Cardiac fibroblast (primary cell): Measurements from ENCODE around the gene PKP4.

Source experiments
- DNase-seq, 2 donors: peaks; one replicate each; pipeline versions ENCODE4 v3.0.0 to v3.0.0-alpha.2; 2010; ENCODE audit warnings: low read depth in 2 of 2
- H3K4me3 ChIP-seq, 2 donors: replicated peaks in 1 of 2; 1 replicate in 1 of 2; 2 replicates in 1 of 2; pipeline ENCODE4 v1.5.1; 2011; ENCODE audit warnings: low read depth in 2 of 2, low read length in 2 of 2, mild to moderate bottlenecking in 2 of 2, moderate library complexity in 1 of 2
- CTCF ChIP-seq: IDR thresholded peaks from one replicate; pipeline ENCODE4 v1.5.1; 2011; ENCODE audit warnings: low read depth, mild to moderate bottlenecking, low read length, inconsistent platforms

Gene PKP4, protein sequence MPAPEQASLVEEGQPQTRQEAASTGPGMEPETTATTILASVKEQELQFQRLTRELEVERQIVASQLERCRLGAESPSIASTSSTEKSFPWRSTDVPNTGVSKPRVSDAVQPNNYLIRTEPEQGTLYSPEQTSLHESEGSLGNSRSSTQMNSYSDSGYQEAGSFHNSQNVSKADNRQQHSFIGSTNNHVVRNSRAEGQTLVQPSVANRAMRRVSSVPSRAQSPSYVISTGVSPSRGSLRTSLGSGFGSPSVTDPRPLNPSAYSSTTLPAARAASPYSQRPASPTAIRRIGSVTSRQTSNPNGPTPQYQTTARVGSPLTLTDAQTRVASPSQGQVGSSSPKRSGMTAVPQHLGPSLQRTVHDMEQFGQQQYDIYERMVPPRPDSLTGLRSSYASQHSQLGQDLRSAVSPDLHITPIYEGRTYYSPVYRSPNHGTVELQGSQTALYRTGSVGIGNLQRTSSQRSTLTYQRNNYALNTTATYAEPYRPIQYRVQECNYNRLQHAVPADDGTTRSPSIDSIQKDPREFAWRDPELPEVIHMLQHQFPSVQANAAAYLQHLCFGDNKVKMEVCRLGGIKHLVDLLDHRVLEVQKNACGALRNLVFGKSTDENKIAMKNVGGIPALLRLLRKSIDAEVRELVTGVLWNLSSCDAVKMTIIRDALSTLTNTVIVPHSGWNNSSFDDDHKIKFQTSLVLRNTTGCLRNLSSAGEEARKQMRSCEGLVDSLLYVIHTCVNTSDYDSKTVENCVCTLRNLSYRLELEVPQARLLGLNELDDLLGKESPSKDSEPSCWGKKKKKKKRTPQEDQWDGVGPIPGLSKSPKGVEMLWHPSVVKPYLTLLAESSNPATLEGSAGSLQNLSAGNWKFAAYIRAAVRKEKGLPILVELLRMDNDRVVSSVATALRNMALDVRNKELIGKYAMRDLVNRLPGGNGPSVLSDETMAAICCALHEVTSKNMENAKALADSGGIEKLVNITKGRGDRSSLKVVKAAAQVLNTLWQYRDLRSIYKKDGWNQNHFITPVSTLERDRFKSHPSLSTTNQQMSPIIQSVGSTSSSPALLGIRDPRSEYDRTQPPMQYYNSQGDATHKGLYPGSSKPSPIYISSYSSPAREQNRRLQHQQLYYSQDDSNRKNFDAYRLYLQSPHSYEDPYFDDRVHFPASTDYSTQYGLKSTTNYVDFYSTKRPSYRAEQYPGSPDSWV

DNA sequence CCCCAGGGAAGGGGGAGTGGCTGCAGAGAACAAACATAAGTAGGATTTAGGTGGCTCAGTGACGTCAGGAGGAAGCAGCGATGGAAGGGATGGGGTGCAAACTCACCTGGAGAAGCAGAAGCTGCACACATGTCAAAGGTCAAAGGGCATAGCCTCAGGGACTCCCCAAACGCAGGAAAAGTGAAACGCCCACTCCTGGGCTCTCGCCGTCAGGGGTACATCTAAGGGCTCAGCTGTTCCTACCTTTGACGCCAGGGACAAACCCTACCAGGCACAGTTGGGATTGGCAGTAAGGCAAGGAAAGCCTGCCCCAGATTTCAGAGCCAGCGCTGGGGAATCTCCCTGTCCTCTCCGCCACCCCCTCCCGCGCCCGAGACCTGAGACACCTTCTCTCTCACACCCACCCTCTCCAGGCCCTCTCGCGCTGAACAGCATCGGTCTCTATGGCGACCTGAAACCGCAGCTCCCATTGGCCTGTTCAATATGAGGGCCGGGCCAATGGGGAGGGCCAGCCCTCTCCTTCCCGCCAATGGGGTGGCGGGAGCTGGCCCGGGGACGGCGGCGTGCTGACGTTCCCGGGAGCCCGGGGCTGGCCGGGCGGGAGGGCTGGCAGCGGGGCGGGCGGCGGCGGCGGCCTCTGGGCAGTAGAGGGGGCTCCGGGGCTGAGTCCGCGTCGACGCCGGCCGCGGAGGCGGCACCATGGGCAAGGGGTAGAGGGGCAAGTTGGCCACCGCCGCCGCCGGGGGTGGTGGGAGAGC, at the start of gene PKP4, which contains the start of gene CCDC148:
PKP4 (plus strand) TSS at position 644 of the 758 bp plus-strand sequence. CDS start 76,233 bp downstream, outside the sequence.
CCDC148 (minus strand) TSS at position 445 of the 758 bp plus-strand sequence; CDS start at position 131, 314 bp downstream.
- H3K4me3 ChIP-seq, result peak within 1 kb of the TSS; percentile 92 to 93
- peak; percentile 36 for TF ChIP-seq CTCF
- DNase-seq, result peak; percentile 88 to 93

- TF ChIP-seq CTCF, result no peak
- DNase-seq, result no peak
- H3K4me3 ChIP-seq, result no peak overlapping the region
Observed at GRCh38 chr2:158407031-158407430, 49.7 kb upstream of the PKP4 start.

GRCh38 chr2:158410132-158410531, 46.6 kb upstream of the PKP4 start:
- no peak for TF ChIP-seq CTCF

GRCh38 chr2:158411748-158412147, 45.0 kb upstream of the PKP4 start:
- H3K4me3 ChIP-seq, result no peak overlapping the region
- no peak for TF ChIP-seq CTCF
- no peak for DNase-seq

More at GRCh38 chr2:158410132-158410531, 46.6 kb upstream of the PKP4 start:
- H3K4me3 ChIP-seq, result no peak overlapping the region
- DNase-seq, result no peak

GRCh38 chr2:158412206-158412605, 44.5 kb upstream of the PKP4 start:
- H3K4me3 ChIP-seq, result no peak overlapping the region
- peak in 1 of 2 donors; percentile 79 for DNase-seq
- no peak for TF ChIP-seq CTCF
